Thoracic aorta (tissue), 2 donors: ENCODE data around the gene JAG2. TPM values are rescaled to one million over a fixed set of nuclear protein-coding genes. Genes with fewer than 3 reads are reported as not detected.

Experiments used
- ATAC-seq: fragments of 150-250 bp; one replicate; pipeline ENCODE4 v1.8.0; 2017; ENCODE audit warnings: low read depth; ENCODE audit not compliant: insufficient number of reproducible peaks, low FRiP score
- DNase-seq: peaks from one replicate; pipeline ENCODE4 v3.0.0-alpha.2; 2020; ENCODE audit warnings: low spot score
- H3K27ac ChIP-seq, 2 donors: fragments of 200-600 bp; sonication (generic); 1 replicate in 1 of 2; 2 replicates in 1 of 2; pipeline ENCODE4 v1.5.1; 2016; ENCODE audit warnings: mild to moderate bottlenecking in 2 of 2, moderate library complexity in 2 of 2
- H3K27me3 ChIP-seq: fragments of 200-600 bp; sonication (generic); replicated peaks from 2 replicates; pipeline ENCODE4 v1.6.0; 2016; ENCODE audit warnings: mild to moderate bottlenecking; ENCODE audit not compliant: insufficient read depth
- H3K36me3 ChIP-seq: fragments of 200-600 bp; sonication (generic); one replicate; pipeline ENCODE4 v1.5.1; 2016
- H3K4me1 ChIP-seq, 2 donors: fragments of 200-600 bp; sonication (generic); 1 replicate in 1 of 2; 2 replicates in 1 of 2; pipeline versions ENCODE4 v1.5.1 to v1.6.0; 2016; ENCODE audit warnings: low read depth in 2 of 2, mild to moderate bottlenecking in 1 of 2; ENCODE audit not compliant: control insufficient read depth in 1 of 2
- H3K4me3 ChIP-seq: fragments of 200-600 bp; sonication (generic); 2 replicates; pipeline ENCODE4 v1.5.1; 2016; ENCODE audit warnings: mild to moderate bottlenecking
- H3K9me3 ChIP-seq: fragments of 200-600 bp; sonication (generic); 2 replicates; pipeline ENCODE4 v1.5.1; 2016
- CTCF ChIP-seq: fragments of 200-600 bp; sonication (generic); IDR thresholded peaks from one replicate; pipeline ENCODE4 v1.5.1; 2019; ENCODE audit warnings: antibody characterized with exemption
- total RNA-seq, 2 donors: library from RNA; depleted of rRNA; stranded (reverse); fragments of >200 nt; gene quantifications; one replicate each; pipeline versions ENCODE4 v1.1.0 to v1.2.3, GENCODE V29; 2016

Gene JAG2
- total RNA-seq, 2 donors from 2014 or later, result 8.8 to 12.0 TPM

GRCh38 chr14:105206873-105207272 is 38.3 kb upstream of the JAG2 start:
- Histone ChIP-seq H3K4me1 (peaks cover 13 to 27% of the 10 kb centered on the region in 2 donors), H3K27me3 (no peaks in the 10 kb centered on the region), H3K4me3 (no peak overlapping the region), H3K36me3 (peaks cover 10% of the 10 kb centered on the region), H3K9me3 (no peaks in the 10 kb centered on the region), H3K27ac (no peak overlapping the region)
- ATAC-seq, result no peak
- DNase-seq, result no peak
- no peak for TF ChIP-seq CTCF

GRCh38 chr14:105205673-105206208 is 37.2 kb upstream of the JAG2 start:
- H3K36me3 ChIP-seq, result peaks cover 10% of the 10 kb centered on the region
- DNase-seq (no peak), ATAC-seq (no peak)
- H3K4me3 ChIP-seq, result no peak overlapping the region
- no peak overlapping the region for H3K27ac ChIP-seq
- H3K27me3 ChIP-seq, result no peaks in the 10 kb centered on the region
- no peaks in the 10 kb centered on the region for H3K9me3 ChIP-seq
- TF ChIP-seq CTCF, result no peak
- peaks cover 13 to 32% of the 10 kb centered on the region in 2 donors for H3K4me1 ChIP-seq

GRCh38 chr14:105204931-105205672 is 36.5 kb upstream of the JAG2 start:
- TF ChIP-seq CTCF, result no peak
- DNase-seq (no peak), ATAC-seq (no peak)
- Histone ChIP-seq H3K4me3 (no peak overlapping the region), H3K27ac (no peak overlapping the region), H3K9me3 (no peaks in the 10 kb centered on the region), H3K36me3 (peaks cover 7% of the 10 kb centered on the region), H3K4me1 (peaks cover 13 to 32% of the 10 kb centered on the region in 2 donors), H3K27me3 (no peaks in the 10 kb centered on the region)

- Histone ChIP-seq H3K9me3 (no peaks in the 10 kb centered on the region), H3K27ac (no peak overlapping the region), H3K4me3 (no peak overlapping the region), H3K4me1 (peaks cover 13 to 32% of the 10 kb centered on the region in 2 donors), H3K27me3 (no peaks in the 10 kb centered on the region), H3K36me3 (no peaks in the 10 kb centered on the region)
- ATAC-seq, result no peak
- DNase-seq, result no peak
- TF ChIP-seq CTCF, result no peak
These were observed 35.8 kb upstream of the JAG2 start for GRCh38 chr14:105204206-105204930.

GRCh38 chr14:105203701-105204100 is 35.1 kb upstream of the JAG2 start:
- Histone ChIP-seq H3K4me1 (peaks cover 13 to 32% of the 10 kb centered on the region in 2 donors), H3K36me3 (no peaks in the 10 kb centered on the region), H3K9me3 (no peaks in the 10 kb centered on the region), H3K27ac (no peak overlapping the region), H3K27me3 (no peaks in the 10 kb centered on the region), H3K4me3 (no peak overlapping the region)
- DNase-seq, result no peak
- ATAC-seq, result no peak
- TF ChIP-seq CTCF, result no peak
